ENCODE results near the gene CHL1.

- no peak for TF ChIP-seq GATA2 (IDR thresholded peaks at IDR 0.05; ENCODE audit: low read depth, low read length)
- no peak for TF ChIP-seq GATA3 (IDR thresholded peaks at IDR 0.05; ENCODE audit: low read depth, low read length)
These were observed 82.8 kb downstream of the CHL1 start for GRCh38 chr3:279325-279724.
